Upper lobe of left lung (tissue), 6 donors: ENCODE results near the gene POLR1D. TPM values are rescaled to one million over a fixed set of nuclear protein-coding genes. Genes with fewer than 3 reads are reported as not detected.

Experiments used
- ATAC-seq, 2 donors: fragments of 200-7000 bp; cut with Tn5 transposase; one replicate each; pipeline ENCODE4 v1.9.1; 2022; ENCODE audit warnings: mild to moderate bottlenecking in 2 of 2, moderate library complexity in 2 of 2; ENCODE audit not compliant: low FRiP score in 2 of 2
- DNase-seq, 2 donors: peaks; one replicate each; pipeline ENCODE4 v3.0.0-alpha.2; 2019 to 2020
- H3K27ac ChIP-seq, 4 donors: fragments of 200-600 bp; sonication (generic); one replicate each; pipeline ENCODE4 v1.5.1; 2016 to 2019
- H3K27me3 ChIP-seq, 4 donors: fragments of 200-600 bp; sonication (generic); one replicate each; pipeline ENCODE4 v1.5.1; 2017 to 2019
- H3K36me3 ChIP-seq, 4 donors: fragments of 200-600 bp; sonication (generic); one replicate each; pipeline ENCODE4 v1.5.1; 2016 to 2019
- H3K4me1 ChIP-seq, 4 donors: fragments of 200-600 bp; sonication (generic); one replicate each; pipeline ENCODE4 v1.5.1; 2018 to 2019
- H3K4me3 ChIP-seq, 4 donors: fragments of 200-600 bp; sonication (generic); one replicate each; pipeline ENCODE4 v1.5.1; 2017 to 2019; ENCODE audit warnings: mild to moderate bottlenecking in 2 of 4, moderate library complexity in 1 of 4
- H3K9me3 ChIP-seq, 4 donors: fragments of 200-600 bp; sonication (generic); one replicate each; pipeline ENCODE4 v1.5.1; 2018 to 2019
- CTCF ChIP-seq, 6 experiments: fragments of 450-650 bp in 4 of 6; fragments of 200-600 bp in 2 of 6; sonication (generic) in 2 of 6; IDR thresholded peaks; one replicate each; pipeline ENCODE4 v1.5.1; 2016 to 2019; ENCODE audit warnings: antibody characterized with exemption in 6 of 6
- EP300 ChIP-seq, 4 donors: sonication (generic); formaldehyde crosslinking; IDR thresholded peaks; one replicate each; pipeline ENCODE4 v1.5.1; 2017; ENCODE audit warnings: antibody characterized with exemption in 4 of 4, control low read depth in 2 of 4
- POLR2A ChIP-seq, 4 donors: fragments of 450-650 bp; IDR thresholded peaks; one replicate each; pipeline ENCODE4 v1.5.1; 2016 to 2017; ENCODE audit warnings: antibody characterized with exemption in 4 of 4, mild to moderate bottlenecking in 2 of 4
- POLR2AphosphoS5 ChIP-seq, 2 donors: sonication (generic); formaldehyde crosslinking; IDR thresholded peaks; one replicate each; pipeline ENCODE4 v1.5.1; 2017; ENCODE audit warnings: antibody characterized with exemption in 2 of 2
- WGBS, 2 donors: methylation state at CpG; one replicate each; pipeline ENCODE4 v1.1.5; 2017 to 2018; 5-methylcytosine and 5-hydroxymethylcytosine counted together
- total RNA-seq, 6 donors: library from RNA; depleted of rRNA in 4 of 6; stranded (reverse); fragments of >200 nt in 4 of 6; gene quantifications; one replicate each; pipeline versions ENCODE4 v1.1.0 to v1.2.1, GENCODE V29; 2016 to 2021
- donor health status: DM: no; HTN: no; CAD: no; lungs with moderate emphysema.
- donor health status: DM: no; HTN: yes; CAD: no; lungs with severe emphysema.

POLR1D gene
- total RNA-seq, 6 donors from 2014 or later: 99.6 to 186 (median 122) TPM

GRCh38 chr13:27634791-27635190 is 13.1 kb downstream of the POLR1D start:
- H3K4me3 ChIP-seq: no peak overlapping the region
- no peak for DNase-seq
- no peak overlapping the region for H3K27ac ChIP-seq
- H3K36me3 ChIP-seq: peaks cover 0 to 4% (median 0%) of the 10 kb centered on the region in 4 donors
- H3K9me3 ChIP-seq: no peaks in the 10 kb centered on the region
- H3K27me3 ChIP-seq: no peaks in the 10 kb centered on the region
- WGBS, 2 donors: 93 to 98% methylated on average over 3 of the region's 3 CpGs
- no peak for ATAC-seq
- TF ChIP-seq CTCF (IDR thresholded peaks at IDR 0.05) (no peak), EP300 (IDR thresholded peaks at IDR 0.05) (no peak), POLR2A (IDR thresholded peaks at IDR 0.05) (no peak), POLR2AphosphoS5 (IDR thresholded peaks at IDR 0.05) (no peak)
- peaks cover 13 to 27% (median 19%) of the 10 kb centered on the region in 4 donors for H3K4me1 ChIP-seq

DNA sequence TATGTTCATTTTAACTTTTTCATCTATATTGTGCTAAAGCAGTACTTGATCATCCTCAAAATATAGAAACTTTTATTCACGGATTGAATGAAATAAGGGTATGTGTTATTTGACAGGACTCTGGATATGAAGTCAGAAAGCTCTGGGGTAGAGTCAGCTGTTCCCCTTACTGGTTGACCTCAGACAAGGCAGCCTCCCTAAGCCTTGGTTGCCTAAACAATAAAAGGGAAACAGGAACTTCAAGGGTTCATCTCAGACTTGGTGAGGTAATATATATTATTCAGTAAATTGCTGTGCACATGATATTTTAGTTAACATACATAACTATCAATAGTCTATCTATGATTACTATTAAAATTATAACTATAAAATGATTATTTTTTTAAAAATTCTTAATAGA is 13.6 kb downstream of the POLR1D start:
- TF ChIP-seq EP300 (IDR thresholded peaks at IDR 0.05) (no peak), CTCF (IDR thresholded peaks at IDR 0.05) (no peak), POLR2AphosphoS5 (IDR thresholded peaks at IDR 0.05) (no peak), POLR2A (IDR thresholded peaks at IDR 0.05) (no peak)
- peaks cover 14 to 29% (median 20%) of the 10 kb centered on the region in 4 donors for H3K4me1 ChIP-seq
- H3K27ac ChIP-seq: no peak overlapping the region

DNA sequence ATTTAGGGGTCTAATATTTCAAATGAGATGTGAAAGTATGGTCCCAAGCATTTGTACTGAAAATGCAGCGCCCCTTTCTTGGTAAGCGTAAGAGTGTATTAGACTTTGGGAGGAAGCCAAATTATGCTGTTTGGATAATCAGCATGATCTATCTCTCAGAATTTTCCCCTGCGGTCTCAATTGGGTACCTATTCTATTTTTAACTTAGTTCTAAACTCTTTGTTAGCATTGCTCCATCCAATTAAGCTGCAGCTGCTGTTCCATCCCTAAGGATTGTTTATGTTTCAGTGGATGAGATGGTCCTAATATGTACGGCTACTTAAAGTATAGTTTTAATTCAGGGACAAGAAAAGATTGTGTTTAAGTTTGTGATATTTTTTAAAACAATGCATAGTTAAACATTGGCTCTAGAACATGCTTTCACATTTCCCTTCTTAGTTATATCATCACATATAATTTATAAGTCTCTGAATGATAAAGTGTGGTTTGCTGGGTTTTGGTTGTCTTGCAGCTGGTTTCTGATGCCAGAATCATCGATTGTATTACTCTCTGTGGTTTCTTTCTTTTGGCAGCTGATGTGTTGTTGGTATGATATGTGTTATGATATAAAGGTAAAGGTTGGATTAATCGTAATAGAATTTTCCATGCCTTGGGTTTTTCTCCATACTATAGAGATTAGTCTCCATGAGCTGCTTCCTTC is 15.0 kb downstream of the POLR1D start:
- ATAC-seq (no peak), DNase-seq (no peak)
- peaks cover 14 to 24% (median 19%) of the 10 kb centered on the region in 4 donors for H3K4me1 ChIP-seq
- H3K27me3 ChIP-seq: no peaks in the 10 kb centered on the region
- WGBS, 2 donors: 56 to 57% methylated on average over 6 of the region's 6 CpGs
- no peaks in the 10 kb centered on the region for H3K9me3 ChIP-seq
- no peaks in the 10 kb centered on the region for H3K36me3 ChIP-seq
- no peak overlapping the region for H3K4me3 ChIP-seq
- H3K27ac ChIP-seq: no peak overlapping the region
- no peak for TF ChIP-seq EP300 (IDR thresholded peaks at IDR 0.05)
- TF ChIP-seq POLR2AphosphoS5 (IDR thresholded peaks at IDR 0.05): no peak
- TF ChIP-seq POLR2A (IDR thresholded peaks at IDR 0.05): no peak
- TF ChIP-seq CTCF (IDR thresholded peaks at IDR 0.05): no peak

More for the DNA sequence above, 13.6 kb downstream of the POLR1D start:
- Histone ChIP-seq H3K9me3 (no peaks in the 10 kb centered on the region), H3K4me3 (no peak overlapping the region), H3K36me3 (peaks cover 0 to 4% (median 0%) of the 10 kb centered on the region in 4 donors), H3K27me3 (no peaks in the 10 kb centered on the region)
- ATAC-seq: peak in 1 of 2 donors; percentile 70
- DNase-seq: no peak
- 79 to 81% methylated on average over 1 of the region's 1 CpG for WGBS, 2 donors

GRCh38 chr13:27637289-27637626 is 15.6 kb downstream of the POLR1D start:
- no peaks in the 10 kb centered on the region for H3K27me3 ChIP-seq
- DNase-seq (no peak), ATAC-seq (no peak)
- H3K9me3 ChIP-seq: no peaks in the 10 kb centered on the region
- WGBS, 2 donors: 90 to 96% methylated on average over 1 of the region's 1 CpG
- H3K36me3 ChIP-seq: no peaks in the 10 kb centered on the region
- H3K4me1 ChIP-seq: peaks cover 14 to 24% (median 19%) of the 10 kb centered on the region in 4 donors
- H3K27ac ChIP-seq: no peak overlapping the region
- TF ChIP-seq EP300 (IDR thresholded peaks at IDR 0.05): no peak
- TF ChIP-seq CTCF (IDR thresholded peaks at IDR 0.05): no peak
- no peak for TF ChIP-seq POLR2A (IDR thresholded peaks at IDR 0.05)
- no peak for TF ChIP-seq POLR2AphosphoS5 (IDR thresholded peaks at IDR 0.05)
- no peak overlapping the region for H3K4me3 ChIP-seq

GRCh38 chr13:27638001-27638400 is 16.3 kb downstream of the POLR1D start:
- Histone ChIP-seq H3K4me1 (peaks cover 14 to 24% (median 19%) of the 10 kb centered on the region in 4 donors), H3K36me3 (no peaks in the 10 kb centered on the region), H3K27me3 (no peaks in the 10 kb centered on the region), H3K4me3 (no peak overlapping the region), H3K27ac (peak overlapping the region in 1 of 4 donors; percentile 9), H3K9me3 (no peaks in the 10 kb centered on the region)
- no peak for TF ChIP-seq CTCF (IDR thresholded peaks at IDR 0.05)
- TF ChIP-seq EP300 (IDR thresholded peaks at IDR 0.05): no peak
- no peak for TF ChIP-seq POLR2A (IDR thresholded peaks at IDR 0.05)
- no peak for TF ChIP-seq POLR2AphosphoS5 (IDR thresholded peaks at IDR 0.05)
- WGBS, 2 donors: 86% methylated on average over 1 of the region's 1 CpG
- no peak for ATAC-seq
- DNase-seq: no peak
